ENCODE measurements around the gene PNRC2.

The PNRC2 gene

DNA sequence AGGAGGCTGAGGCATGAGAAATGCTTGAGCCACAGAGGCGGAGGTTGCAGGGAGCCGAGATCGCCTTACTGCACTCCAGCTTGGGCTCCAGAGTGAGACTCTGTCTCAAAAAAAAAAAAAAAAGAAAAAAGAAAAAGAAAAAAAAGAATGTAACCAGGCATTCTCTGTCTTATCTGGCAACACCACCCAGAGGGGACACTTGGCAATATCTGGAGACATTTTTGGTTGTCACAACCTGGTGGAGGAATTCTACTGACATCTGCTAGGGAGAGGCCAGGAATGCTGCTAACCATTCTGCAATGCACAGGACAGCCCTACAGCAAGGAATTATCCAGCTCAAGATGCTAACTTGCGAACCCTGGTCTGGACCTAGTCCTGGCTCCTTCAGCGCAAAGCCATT is 44.2 kb upstream of the PNRC2 start:
- H3K4me3 ChIP-seq (ENCODE audit: low read depth in 1 of 2, low read length in 2 of 2): no peak overlapping the region

GRCh38 chr1:23916209-23917131 is 43.2 kb upstream of the PNRC2 start:
- no peaks in the 10 kb centered on the region for H3K4me1 ChIP-seq (ENCODE audit: insufficient read depth, low read length)
- H3K27me3 ChIP-seq (ENCODE audit: insufficient read depth, low read length, poor library complexity): no peaks in the 10 kb centered on the region
- H3K9me3 ChIP-seq (ENCODE audit: insufficient read depth, low read length, severe bottlenecking): no peaks in the 10 kb centered on the region
- DNase-seq (peak; percentile 55), ATAC-seq (ENCODE audit: insufficient read depth, low read depth) (peak; percentile 80)
- TF ChIP-seq EZH2 (IDR thresholded peaks at IDR 0.05; ENCODE audit: borderline replicate concordance, low read depth, low read length, severe bottlenecking) (no peak), CTCF (IDR thresholded peaks at IDR 0.05; ENCODE audit: borderline replicate concordance, extremely low read depth, low read length, poor library complexity, severe bottlenecking) (peak; percentile 72)
- no peak overlapping the region for H3K4me3 ChIP-seq (ENCODE audit: low read depth in 1 of 2, low read length in 2 of 2)
- no peak overlapping the region for H3K9ac ChIP-seq (ENCODE audit: low read depth, low read length)
- H4K20me1 ChIP-seq (ENCODE audit: insufficient read depth, low read length): no peaks in the 10 kb centered on the region
- H3K36me3 ChIP-seq (ENCODE audit: insufficient read depth, low read length): no peaks in the 10 kb centered on the region
- no peak overlapping the region for H3K4me2 ChIP-seq (ENCODE audit: insufficient read depth, low read length)
- no peaks in the 10 kb centered on the region for H3K79me2 ChIP-seq (ENCODE audit: insufficient read depth, low read length)
- H2AFZ ChIP-seq (ENCODE audit: low read depth, low read length): no peak overlapping the region
- H3K27ac ChIP-seq (ENCODE audit: low read length): no peak overlapping the region

More for the DNA sequence above, 44.2 kb upstream of the PNRC2 start:
- H3K27me3 ChIP-seq (ENCODE audit: insufficient read depth, low read length, poor library complexity): no peaks in the 10 kb centered on the region
- TF ChIP-seq CTCF (IDR thresholded peaks at IDR 0.05; ENCODE audit: borderline replicate concordance, extremely low read depth, low read length, poor library complexity, severe bottlenecking) (no peak), EZH2 (IDR thresholded peaks at IDR 0.05; ENCODE audit: borderline replicate concordance, low read depth, low read length, severe bottlenecking) (no peak)
- ATAC-seq (ENCODE audit: insufficient read depth, low read depth) (no peak), DNase-seq (no peak)
- no peaks in the 10 kb centered on the region for H4K20me1 ChIP-seq (ENCODE audit: insufficient read depth, low read length)
- H3K4me2 ChIP-seq (ENCODE audit: insufficient read depth, low read length): no peak overlapping the region
- H2AFZ ChIP-seq (ENCODE audit: low read depth, low read length): no peak overlapping the region
- H3K36me3 ChIP-seq (ENCODE audit: insufficient read depth, low read length): no peaks in the 10 kb centered on the region
- no peaks in the 10 kb centered on the region for H3K4me1 ChIP-seq (ENCODE audit: insufficient read depth, low read length)
- H3K79me2 ChIP-seq (ENCODE audit: insufficient read depth, low read length): no peaks in the 10 kb centered on the region
- no peaks in the 10 kb centered on the region for H3K9me3 ChIP-seq (ENCODE audit: insufficient read depth, low read length, severe bottlenecking)
- no peak overlapping the region for H3K9ac ChIP-seq (ENCODE audit: low read depth, low read length)
- H3K27ac ChIP-seq (ENCODE audit: low read length): no peak overlapping the region

DNA sequence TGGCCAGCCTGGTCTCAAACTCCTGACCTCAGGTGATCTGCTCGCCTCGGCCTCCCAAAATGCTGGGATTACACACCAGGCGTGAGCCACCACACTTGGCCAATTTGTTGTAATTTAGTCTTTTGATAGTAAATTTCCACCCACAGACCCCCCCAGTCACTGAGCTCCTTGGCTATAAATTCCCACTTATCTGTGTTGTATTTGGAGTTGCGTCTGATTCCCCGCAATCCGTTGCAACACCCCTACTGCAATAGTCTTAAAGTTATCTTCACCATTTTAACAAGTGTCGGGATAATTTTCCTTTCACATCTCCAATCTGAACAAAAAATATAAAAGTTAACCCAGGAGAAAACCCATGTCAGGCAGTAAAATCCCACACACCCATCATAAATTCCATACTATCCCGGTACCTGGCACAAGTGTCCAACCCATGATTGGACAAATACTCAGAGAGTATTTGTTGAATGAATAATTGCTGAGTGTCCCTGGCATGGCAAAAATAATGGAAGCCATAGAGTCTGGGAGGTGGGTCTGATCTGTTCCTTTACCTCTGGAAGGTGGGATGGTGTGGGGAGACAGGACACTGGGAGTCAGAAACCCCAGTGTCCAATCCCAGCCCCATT is 37.2 kb upstream of the PNRC2 start:
- peaks cover 5% of the 10 kb centered on the region for H3K27me3 ChIP-seq (ENCODE audit: insufficient read depth, low read length, poor library complexity)
- no peak overlapping the region for H3K27ac ChIP-seq (ENCODE audit: low read length)
- no peaks in the 10 kb centered on the region for H3K36me3 ChIP-seq (ENCODE audit: insufficient read depth, low read length)
- H3K9ac ChIP-seq (ENCODE audit: low read depth, low read length): no peak overlapping the region
- H3K9me3 ChIP-seq (ENCODE audit: insufficient read depth, low read length, severe bottlenecking): no peaks in the 10 kb centered on the region
- H2AFZ ChIP-seq (ENCODE audit: low read depth, low read length): no peak overlapping the region
- H3K4me2 ChIP-seq (ENCODE audit: insufficient read depth, low read length): no peak overlapping the region
- no peaks in the 10 kb centered on the region for H3K79me2 ChIP-seq (ENCODE audit: insufficient read depth, low read length)
- no peaks in the 10 kb centered on the region for H3K4me1 ChIP-seq (ENCODE audit: insufficient read depth, low read length)
- TF ChIP-seq CTCF (IDR thresholded peaks at IDR 0.05; ENCODE audit: borderline replicate concordance, extremely low read depth, low read length, poor library complexity, severe bottlenecking) (no peak), EZH2 (IDR thresholded peaks at IDR 0.05; ENCODE audit: borderline replicate concordance, low read depth, low read length, severe bottlenecking) (no peak)
- no peaks in the 10 kb centered on the region for H4K20me1 ChIP-seq (ENCODE audit: insufficient read depth, low read length)
- ATAC-seq (ENCODE audit: insufficient read depth, low read depth) (no peak), DNase-seq (no peak)
- H3K4me3 ChIP-seq (ENCODE audit: low read depth in 1 of 2, low read length in 2 of 2): no peak overlapping the region

Measured in DND-41 (cell line).